ENCODE measurements around the gene FBRS.

FBRS gene

DNA sequence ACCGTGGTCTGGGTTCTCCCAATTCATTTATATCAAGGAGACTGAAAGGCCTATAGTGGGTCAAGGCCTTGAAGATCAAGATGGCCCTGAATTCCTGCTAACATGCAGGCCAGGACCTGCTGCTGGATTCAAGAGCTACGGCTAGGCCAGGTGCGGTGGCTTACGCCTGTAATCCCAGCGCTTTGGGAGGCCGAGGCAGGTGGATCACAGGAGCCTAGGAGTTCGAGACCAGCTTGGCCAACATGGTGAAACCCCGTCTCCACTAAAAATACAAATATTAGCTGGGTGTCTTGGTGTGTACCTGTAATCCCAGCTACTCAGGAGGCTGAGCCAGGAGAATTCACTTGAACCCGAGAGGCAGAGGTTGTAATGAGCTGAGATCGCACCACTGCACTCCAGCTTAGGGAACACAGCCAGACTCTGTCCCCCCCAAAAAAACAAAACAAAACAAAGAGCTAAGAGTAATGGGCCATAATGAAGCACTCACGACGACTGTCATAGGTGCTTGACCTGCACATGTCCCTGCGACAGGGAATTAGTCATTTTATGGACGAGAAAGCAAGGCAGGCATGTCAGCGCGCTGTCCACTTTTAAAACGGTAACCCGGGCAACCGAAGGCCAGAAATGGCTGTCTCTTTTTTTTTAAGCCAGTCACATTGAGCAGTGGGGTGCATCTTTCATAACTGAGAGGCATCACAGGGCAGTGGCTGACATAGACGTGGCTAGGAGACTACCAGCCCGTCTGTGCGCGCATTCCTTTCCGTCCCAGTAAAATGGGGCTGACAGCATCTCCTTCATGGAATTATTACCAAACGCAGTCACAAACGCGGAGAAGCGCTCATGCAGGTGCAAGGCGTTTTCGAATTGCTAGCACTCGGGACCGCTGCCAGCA is 1.0 kb upstream of the FBRS start:
- ATAC-seq, result peak; percentile 2
- TF ChIP-seq, protein P1, sequence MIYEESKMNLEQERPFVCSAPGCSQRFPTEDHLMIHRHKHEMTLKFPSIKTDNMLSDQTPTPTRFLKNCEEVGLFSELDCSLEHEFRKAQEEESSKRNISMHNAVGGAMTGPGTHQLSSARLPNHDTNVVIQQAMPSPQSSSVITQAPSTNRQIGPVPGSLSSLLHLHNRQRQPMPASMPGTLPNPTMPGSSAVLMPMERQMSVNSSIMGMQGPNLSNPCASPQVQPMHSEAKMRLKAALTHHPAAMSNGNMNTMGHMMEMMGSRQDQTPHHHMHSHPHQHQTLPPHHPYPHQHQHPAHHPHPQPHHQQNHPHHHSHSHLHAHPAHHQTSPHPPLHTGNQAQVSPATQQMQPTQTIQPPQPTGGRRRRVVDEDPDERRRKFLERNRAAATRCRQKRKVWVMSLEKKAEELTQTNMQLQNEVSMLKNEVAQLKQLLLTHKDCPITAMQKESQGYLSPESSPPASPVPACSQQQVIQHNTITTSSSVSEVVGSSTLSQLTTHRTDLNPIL (CRISPR knock-in tag; IDR thresholded peaks at IDR 0.05; ENCODE audit: low read depth), result no peak
- TF ChIP-seq TOX (CRISPR knock-in tag; IDR thresholded peaks at IDR 0.05; ENCODE audit: borderline replicate concordance) (no peak), ZFP3 (CRISPR knock-in tag; IDR thresholded peaks at IDR 0.05) (0 out of 2 replicates have a peak, but pooled peaks have one; percentile 14), OSR1 (CRISPR knock-in tag; IDR thresholded peaks at IDR 0.05) (no peak), ZNF70 (CRISPR knock-in tag; IDR thresholded peaks at IDR 0.05) (no peak), ESRRG (CRISPR knock-in tag; IDR thresholded peaks at IDR 0.05) (0 out of 2 replicates have a peak, but pooled peaks have one; percentile 5), RARB (CRISPR knock-in tag; IDR thresholded peaks at IDR 0.05) (no peak)
- TF ChIP-seq, protein P2, sequence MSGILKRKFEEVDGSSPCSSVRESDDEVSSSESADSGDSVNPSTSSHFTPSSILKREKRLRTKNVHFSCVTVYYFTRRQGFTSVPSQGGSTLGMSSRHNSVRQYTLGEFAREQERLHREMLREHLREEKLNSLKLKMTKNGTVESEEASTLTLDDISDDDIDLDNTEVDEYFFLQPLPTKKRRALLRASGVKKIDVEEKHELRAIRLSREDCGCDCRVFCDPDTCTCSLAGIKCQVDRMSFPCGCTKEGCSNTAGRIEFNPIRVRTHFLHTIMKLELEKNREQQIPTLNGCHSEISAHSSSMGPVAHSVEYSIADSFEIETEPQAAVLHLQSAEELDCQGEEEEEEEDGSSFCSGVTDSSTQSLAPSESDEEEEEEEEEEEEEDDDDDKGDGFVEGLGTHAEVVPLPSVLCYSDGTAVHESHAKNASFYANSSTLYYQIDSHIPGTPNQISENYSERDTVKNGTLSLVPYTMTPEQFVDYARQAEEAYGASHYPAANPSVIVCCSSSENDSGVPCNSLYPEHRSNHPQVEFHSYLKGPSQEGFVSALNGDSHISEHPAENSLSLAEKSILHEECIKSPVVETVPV (CRISPR knock-in tag; IDR thresholded peaks at IDR 0.05), result no peak
- TF ChIP-seq, protein P3, sequence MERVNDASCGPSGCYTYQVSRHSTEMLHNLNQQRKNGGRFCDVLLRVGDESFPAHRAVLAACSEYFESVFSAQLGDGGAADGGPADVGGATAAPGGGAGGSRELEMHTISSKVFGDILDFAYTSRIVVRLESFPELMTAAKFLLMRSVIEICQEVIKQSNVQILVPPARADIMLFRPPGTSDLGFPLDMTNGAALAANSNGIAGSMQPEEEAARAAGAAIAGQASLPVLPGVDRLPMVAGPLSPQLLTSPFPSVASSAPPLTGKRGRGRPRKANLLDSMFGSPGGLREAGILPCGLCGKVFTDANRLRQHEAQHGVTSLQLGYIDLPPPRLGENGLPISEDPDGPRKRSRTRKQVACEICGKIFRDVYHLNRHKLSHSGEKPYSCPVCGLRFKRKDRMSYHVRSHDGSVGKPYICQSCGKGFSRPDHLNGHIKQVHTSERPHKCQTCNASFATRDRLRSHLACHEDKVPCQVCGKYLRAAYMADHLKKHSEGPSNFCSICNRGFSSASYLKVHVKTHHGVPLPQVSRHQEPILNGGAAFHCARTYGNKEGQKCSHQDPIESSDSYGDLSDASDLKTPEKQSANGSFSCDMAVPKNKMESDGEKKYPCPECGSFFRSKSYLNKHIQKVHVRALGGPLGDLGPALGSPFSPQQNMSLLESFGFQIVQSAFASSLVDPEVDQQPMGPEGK (CRISPR knock-in tag; IDR thresholded peaks at IDR 0.05; ENCODE audit: borderline replicate concordance), result no peak
- TF ChIP-seq, protein P4, sequence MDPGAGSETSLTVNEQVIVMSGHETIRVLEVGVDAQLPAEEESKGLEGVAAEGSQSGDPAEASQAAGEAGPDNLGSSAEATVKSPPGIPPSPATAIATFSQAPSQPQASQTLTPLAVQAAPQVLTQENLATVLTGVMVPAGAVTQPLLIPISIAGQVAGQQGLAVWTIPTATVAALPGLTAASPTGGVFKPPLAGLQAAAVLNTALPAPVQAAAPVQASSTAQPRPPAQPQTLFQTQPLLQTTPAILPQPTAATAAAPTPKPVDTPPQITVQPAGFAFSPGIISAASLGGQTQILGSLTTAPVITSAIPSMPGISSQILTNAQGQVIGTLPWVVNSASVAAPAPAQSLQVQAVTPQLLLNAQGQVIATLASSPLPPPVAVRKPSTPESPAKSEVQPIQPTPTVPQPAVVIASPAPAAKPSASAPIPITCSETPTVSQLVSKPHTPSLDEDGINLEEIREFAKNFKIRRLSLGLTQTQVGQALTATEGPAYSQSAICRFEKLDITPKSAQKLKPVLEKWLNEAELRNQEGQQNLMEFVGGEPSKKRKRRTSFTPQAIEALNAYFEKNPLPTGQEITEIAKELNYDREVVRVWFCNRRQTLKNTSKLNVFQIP (CRISPR knock-in tag; IDR thresholded peaks at IDR 0.05; ENCODE audit: borderline replicate concordance, low read depth), result no peak

DNA sequence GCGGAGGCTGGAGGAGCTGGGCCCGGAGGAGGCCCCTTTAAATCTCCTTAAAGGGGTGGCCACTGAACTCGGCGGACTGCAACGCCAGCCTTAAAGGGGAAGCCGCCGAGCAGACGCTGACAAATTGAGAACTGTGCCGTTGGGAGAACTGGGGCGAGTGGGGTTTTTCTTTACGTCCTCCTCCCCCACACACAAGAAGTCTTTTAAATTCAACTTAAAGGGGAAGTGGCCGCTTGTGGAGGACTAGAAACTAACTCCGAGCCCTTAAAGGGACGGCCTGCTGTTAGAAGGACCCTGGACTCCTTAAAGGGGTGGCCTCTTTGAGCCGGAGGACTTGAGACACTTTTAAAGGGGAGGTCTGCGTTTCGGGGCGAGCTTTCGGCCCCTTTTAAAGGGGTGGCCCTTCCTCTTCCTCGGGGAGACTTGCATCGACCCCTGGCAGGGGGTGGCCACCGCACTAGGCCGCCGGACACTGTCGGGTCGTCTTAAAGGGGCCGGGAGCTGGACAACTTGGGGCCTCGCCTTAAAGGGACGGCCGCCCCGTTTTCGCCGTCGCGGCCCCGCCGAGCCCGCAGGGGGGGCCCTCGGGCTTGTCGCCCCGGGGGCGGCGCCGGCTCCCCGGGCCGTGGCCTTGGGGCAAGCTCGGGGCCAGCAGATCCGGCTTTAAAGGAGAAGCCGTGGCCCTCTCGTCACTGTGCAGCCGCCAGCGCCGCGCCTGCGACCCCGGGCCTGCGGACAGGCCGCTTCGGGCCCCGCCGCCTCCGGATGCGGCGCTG is 688 bp downstream of the FBRS start:
- ATAC-seq, result peak; percentile 45
- TF ChIP-seq CSDC2 (CRISPR knock-in tag; IDR thresholded peaks at IDR 0.05) (no peak), ZC3H10 (CRISPR knock-in tag; IDR thresholded peaks at IDR 0.05) (no peak), ZNF70 (CRISPR knock-in tag; IDR thresholded peaks at IDR 0.05) (no peak), ARNTL (CRISPR knock-in tag; IDR thresholded peaks at IDR 0.05; ENCODE audit: borderline replicate concordance, low read depth) (no peak), ZFP30 (CRISPR knock-in tag; IDR thresholded peaks at IDR 0.05) (no peak), GLIS3 (CRISPR knock-in tag; IDR thresholded peaks at IDR 0.05) (no peak), ZNF565 (CRISPR knock-in tag; conservative IDR thresholded peaks at IDR 0.05; ENCODE audit: low read depth) (no peak), ESRRG (CRISPR knock-in tag; IDR thresholded peaks at IDR 0.05) (no peak), OSR1 (CRISPR knock-in tag; IDR thresholded peaks at IDR 0.05) (no peak)

DNA sequence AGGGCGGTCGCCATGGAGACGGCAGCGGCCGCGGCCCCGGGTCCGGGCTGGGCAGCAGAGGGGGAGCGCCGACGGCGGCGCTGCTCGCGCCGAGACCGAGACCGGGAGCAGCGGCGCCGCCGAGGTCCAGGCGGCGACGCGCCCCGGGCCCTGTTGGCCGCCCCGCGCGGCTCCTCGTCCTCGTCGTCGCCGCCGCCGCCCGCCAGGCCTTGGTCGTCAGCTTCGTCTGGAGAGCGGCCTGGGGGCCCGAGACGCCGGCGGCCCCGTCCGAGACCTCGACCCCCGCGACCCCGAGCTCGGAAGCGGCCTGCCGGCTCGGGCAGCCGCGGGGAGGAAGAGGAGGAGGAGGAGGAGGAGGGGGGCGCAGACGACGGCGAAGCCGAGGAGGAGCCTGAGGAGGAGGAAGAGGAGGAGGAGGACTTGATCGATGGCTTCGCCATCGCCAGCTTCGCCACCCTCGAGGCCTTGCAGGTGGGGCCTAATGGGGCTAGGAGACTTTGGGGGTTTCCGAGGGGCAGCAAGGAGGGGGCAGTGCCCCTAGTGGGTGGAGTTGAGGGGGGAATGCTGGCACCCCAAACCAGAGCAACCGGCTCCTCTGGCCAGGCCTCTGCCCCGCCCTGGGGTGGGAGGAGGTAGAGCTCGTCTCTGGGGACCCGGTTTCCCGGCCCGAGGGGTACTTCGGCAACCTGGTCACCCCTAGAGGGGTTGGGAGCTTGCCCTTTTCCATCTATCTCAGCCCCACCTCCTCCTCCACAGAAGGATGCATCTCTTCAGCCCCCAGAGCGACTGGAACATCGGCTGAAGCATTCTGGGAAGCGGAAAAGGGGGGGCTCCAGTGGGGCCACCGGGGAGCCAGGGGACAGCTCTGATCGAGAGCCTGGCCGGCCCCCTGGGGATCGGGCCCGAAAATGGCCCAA is 1.5 kb downstream of the FBRS start:
- no peak; the same call in 2 of the 3 replicates for ATAC-seq
- TF ChIP-seq ZFP3 (CRISPR knock-in tag; IDR thresholded peaks at IDR 0.05) (no peak), CSDC2 (CRISPR knock-in tag; IDR thresholded peaks at IDR 0.05) (no peak), TCF4 (CRISPR knock-in tag; IDR thresholded peaks at IDR 0.05; ENCODE audit: borderline replicate concordance) (no peak), ISL1 (CRISPR knock-in tag; IDR thresholded peaks at IDR 0.05) (no peak), SNAI2 (CRISPR knock-in tag; IDR thresholded peaks at IDR 0.05) (no peak), ESRRG (CRISPR knock-in tag; IDR thresholded peaks at IDR 0.05) (no peak)

Measured in SK-N-SH treated with all-trans-retinoic acid at 6 μM for 48 hours (cell line).